H1 (cell line): ENCODE results near the gene DERL3.

ENCODE experiments used
- BRCA1 ChIP-seq: IDR thresholded peaks from 2 replicates; pipeline ENCODE4 v1.6.1; 2012; ENCODE audit warnings: low read depth, low read length, improper control_type of control experiment
- CTCF ChIP-seq, 3 experiments: IDR thresholded peaks; 1 replicate in 2 of 3; 2 replicates in 1 of 3; pipeline versions ENCODE4 v1.5.1 to v1.6.1; 2011; ENCODE audit warnings: low read length in 3 of 3, mild to moderate bottlenecking in 3 of 3, inconsistent platforms in 2 of 3, low read depth in 1 of 3, moderate library complexity in 1 of 3; ENCODE audit not compliant: insufficient read depth in 1 of 3; ENCODE audit errors: control extremely low read depth in 1 of 3
- RAD21 ChIP-seq, 2 experiments: IDR thresholded peaks in 1 of 2; conservative IDR thresholded peaks in 1 of 2; 2 replicates each; pipeline ENCODE4 v1.6.1; 2011; ENCODE audit warnings: low read depth in 2 of 2, low read length in 2 of 2, improper control_type of control experiment in 1 of 2, inconsistent platforms in 1 of 2, mild to moderate bottlenecking in 1 of 2, moderate library complexity in 1 of 2
- TAF1 ChIP-seq: IDR thresholded peaks from 2 replicates; pipeline ENCODE4 v1.6.1; 2011; ENCODE audit warnings: mild to moderate bottlenecking, low read depth, low read length
- TCF12 ChIP-seq: IDR thresholded peaks from 2 replicates; pipeline ENCODE4 v1.6.1; 2011; ENCODE audit warnings: low read depth, mild to moderate bottlenecking, low read length
- YY1 ChIP-seq: IDR thresholded peaks from 2 replicates; pipeline ENCODE4 v1.6.1; 2011; ENCODE audit warnings: low read depth, mild to moderate bottlenecking, low read length
- ZNF274 ChIP-seq: IDR thresholded peaks from 2 replicates; pipeline ENCODE4 v1.7.0; 2012; ENCODE audit warnings: low read length, borderline replicate concordance; ENCODE audit errors: extremely low read depth

- TF ChIP-seq TCF12 (no peak), CTCF (IDR thresholded peaks at IDR 0.05; ENCODE audit: control extremely low read depth in 1 of 3, insufficient read depth in 1 of 3, low read depth in 1 of 3, low read length in 3 of 3) (no peak), TAF1 (no peak), RAD21 (IDR thresholded peaks at IDR 0.05 in 1 of 2, conservative IDR thresholded peaks at IDR 0.05 in 1 of 2; ENCODE audit: low read depth in 2 of 2, low read length in 2 of 2) (no peak), ZNF274 (no peak), YY1 (no peak), BRCA1 (no peak)
Measured at GRCh38 chr22:23828800-23829680, 9.8 kb downstream of the DERL3 start.
